GM21786 (cell line): ENCODE results near the gene NAALADL2.
A peak's percentile ranks its signal among the peaks of the same experiment; 100 is the strongest.
"Not testable (repeated sequence)": the region's sequence is repeated elsewhere in the genome, so short reads cannot be mapped to it uniquely, and the experiment has no call there.

Experiments used
- ATAC-seq: cut with Tn5 transposase; IDR thresholded peaks from one replicate; pipeline ENCODE4 v1.9.1; 2021; ENCODE audit not compliant: unreplicated experiment

The NAALADL2 gene

GRCh38 chr3:175460849-175461399 is 601.8 kb downstream of the NAALADL2 start:
- ATAC-seq = not testable (repeated sequence)

GRCh38 chr3:175464362-175464761 is 605.2 kb downstream of the NAALADL2 start:
- no peak for ATAC-seq

- ATAC-seq = no peak
Measured at GRCh38 chr3:175469124-175469523, 610.0 kb downstream of the NAALADL2 start.

GRCh38 chr3:175475765-175476164 is 616.6 kb downstream of the NAALADL2 start:
- ATAC-seq = no peak

- no peak for ATAC-seq
Measured at GRCh38 chr3:175476489-175476888, 617.4 kb downstream of the NAALADL2 start.

GRCh38 chr3:175477651-175478224 is 618.6 kb downstream of the NAALADL2 start:
- peak; percentile 99 for ATAC-seq

GRCh38 chr3:175478301-175478700 is 619.2 kb downstream of the NAALADL2 start:
- ATAC-seq = no peak

- ATAC-seq = no peak
Measured at GRCh38 chr3:175479175-175479574, 620.0 kb downstream of the NAALADL2 start.

GRCh38 chr3:175479800-175480199 is 620.7 kb downstream of the NAALADL2 start:
- ATAC-seq = no peak

GRCh38 chr3:175484666-175485065 is 625.5 kb downstream of the NAALADL2 start:
- peak; percentile 36 for ATAC-seq

GRCh38 chr3:175485436-175485835 is 626.3 kb downstream of the NAALADL2 start:
- ATAC-seq = no peak

GRCh38 chr3:175486255-175486654 is 627.1 kb downstream of the NAALADL2 start:
- peak; percentile 58 for ATAC-seq

GRCh38 chr3:175489406-175489805 is 630.3 kb downstream of the NAALADL2 start:
- ATAC-seq = peak; percentile 61

GRCh38 chr3:175493301-175493700 is 634.2 kb downstream of the NAALADL2 start:
- no peak for ATAC-seq

GRCh38 chr3:175495331-175495730 is 636.2 kb downstream of the NAALADL2 start:
- peak; percentile 93 for ATAC-seq

- no peak for ATAC-seq
Measured at GRCh38 chr3:175502155-175502554, 643.0 kb downstream of the NAALADL2 start.

GRCh38 chr3:175511219-175511785 is 652.2 kb downstream of the NAALADL2 start:
- no peak for ATAC-seq

- ATAC-seq = no peak
Measured at GRCh38 chr3:175512700-175513099, 653.6 kb downstream of the NAALADL2 start.

- peak; percentile 95 for ATAC-seq
Measured at GRCh38 chr3:175518459-175518858, 659.3 kb downstream of the NAALADL2 start.

GRCh38 chr3:175521406-175521805 is 662.3 kb downstream of the NAALADL2 start:
- no peak for ATAC-seq

GRCh38 chr3:175526191-175526590 is 667.1 kb downstream of the NAALADL2 start:
- no peak for ATAC-seq

- peak; percentile 59 for ATAC-seq
Measured at GRCh38 chr3:175526609-175527280, 667.6 kb downstream of the NAALADL2 start.
